Measurements from ENCODE around the gene AGBL1.
A peak's percentile ranks its signal among the peaks of the same experiment; 100 is the strongest.
"Not testable (repeated sequence)": the region's sequence is repeated elsewhere in the genome, so short reads cannot be mapped to it uniquely, and the experiment has no call there.

The AGBL1 gene

DNA sequence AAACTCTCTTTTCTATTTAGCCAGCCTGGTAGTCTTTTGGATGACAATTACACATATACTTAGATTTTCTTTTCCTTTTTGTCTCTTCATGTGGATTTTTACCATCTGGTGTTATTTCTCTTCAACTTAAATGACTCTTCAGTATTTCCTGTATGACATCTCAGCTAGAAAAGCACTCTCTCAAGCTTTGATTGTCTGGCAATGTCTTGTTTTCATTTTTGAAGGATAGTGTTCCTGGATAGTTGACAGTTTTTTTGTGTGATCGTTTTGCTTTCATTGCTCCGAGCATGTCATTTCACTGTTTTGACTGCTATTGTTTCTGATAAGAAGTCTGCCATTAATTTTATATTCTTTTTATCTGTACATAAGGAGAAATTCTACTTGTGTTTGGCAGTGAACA, 766.4 kb downstream of the AGBL1 start:
- DNase-seq: no peak

DNA sequence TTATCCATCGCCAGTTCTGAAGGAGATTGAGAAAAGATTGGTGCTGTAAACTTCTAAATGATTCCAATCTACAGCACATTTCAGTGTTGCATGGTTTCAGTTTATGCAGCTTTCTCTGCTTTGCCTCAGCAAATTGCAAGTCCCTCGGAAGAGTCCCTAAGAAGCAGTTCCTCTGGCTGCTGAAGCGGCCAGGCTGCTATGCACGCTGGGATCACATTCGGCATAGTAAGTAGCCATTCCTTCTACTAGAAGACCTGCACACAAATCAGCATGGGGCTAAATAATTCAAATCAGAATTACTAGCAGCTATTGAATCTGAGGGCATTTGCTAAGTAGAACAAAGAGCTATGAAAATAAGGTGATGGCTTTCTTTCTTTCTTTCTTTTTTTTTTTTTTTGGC, 769.5 kb downstream of the AGBL1 start:
- DNase-seq: no peak

DNA sequence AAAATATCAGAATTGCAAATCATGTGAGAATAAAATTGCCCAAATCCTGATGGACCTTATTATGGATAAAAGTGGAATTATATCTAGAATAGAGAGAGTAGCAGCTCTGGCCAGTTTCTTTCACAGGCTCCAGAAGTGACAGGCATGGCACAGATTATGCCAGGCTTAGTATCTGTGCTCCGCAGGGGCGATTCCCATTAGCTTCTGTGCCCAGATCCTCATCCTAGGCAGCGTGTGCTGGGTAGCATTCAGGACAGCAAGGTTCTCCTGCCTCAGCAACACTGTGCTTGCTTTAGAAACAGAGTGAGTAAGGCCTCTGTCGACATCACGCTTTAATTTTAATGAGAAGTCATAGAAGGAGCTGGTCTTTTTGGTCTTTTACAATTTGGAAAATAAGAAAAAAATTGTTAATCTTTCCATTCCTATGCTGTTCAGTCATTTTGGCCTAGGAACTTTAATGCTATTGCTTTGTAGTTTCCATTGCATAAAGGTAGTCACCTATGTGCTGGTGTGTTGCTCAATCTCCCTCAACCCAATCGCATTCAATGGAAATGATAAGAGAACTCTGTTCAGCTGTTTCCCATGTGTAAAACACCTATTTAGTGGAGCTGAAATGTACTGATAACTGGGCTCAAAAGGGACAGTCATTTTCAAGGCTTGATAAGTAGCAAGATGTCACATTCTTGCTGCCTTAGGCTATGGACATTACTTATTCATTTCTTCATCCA, 770.1 kb downstream of the AGBL1 start:
- DNase-seq: no peak

DNA sequence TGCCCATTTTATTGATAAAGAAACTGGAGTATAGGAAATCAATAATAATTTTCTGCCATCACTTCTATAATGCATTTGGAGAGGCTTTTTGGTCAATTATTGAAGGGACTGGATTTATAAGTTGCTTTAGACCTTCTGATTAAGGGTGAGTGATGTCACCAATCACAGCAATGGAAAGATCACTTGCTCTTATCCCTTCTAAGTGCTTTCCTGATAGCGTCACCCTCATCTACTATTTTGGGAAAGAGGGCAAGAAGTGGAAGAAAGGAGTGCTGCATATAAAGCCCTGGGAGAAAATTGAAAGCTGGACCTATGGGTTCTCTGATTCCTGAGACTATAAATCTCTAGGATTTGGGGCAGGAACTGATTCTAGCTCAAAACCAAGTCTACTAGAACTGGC, 771.3 kb downstream of the AGBL1 start:
- no peak for DNase-seq

DNA sequence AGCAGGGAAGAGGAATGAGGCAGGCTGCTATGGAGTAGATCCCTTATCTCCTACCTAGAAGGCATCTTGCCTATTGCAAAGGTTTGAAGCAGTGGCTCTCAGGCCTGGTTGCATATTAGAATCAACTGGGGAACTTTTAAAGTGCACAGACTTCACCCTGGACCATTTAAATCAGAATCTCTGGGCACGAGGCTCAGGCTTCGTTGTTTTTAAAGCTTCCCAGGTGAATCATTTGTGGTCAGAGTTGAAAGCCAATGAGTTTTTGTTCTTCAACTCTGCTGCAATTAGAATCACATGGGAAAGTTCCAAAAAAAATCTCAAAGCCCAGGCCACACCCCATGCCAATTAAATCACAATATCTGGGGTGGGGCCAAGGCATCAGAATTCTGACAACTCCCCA, 773.1 kb downstream of the AGBL1 start:
- no peak for DNase-seq

DNA sequence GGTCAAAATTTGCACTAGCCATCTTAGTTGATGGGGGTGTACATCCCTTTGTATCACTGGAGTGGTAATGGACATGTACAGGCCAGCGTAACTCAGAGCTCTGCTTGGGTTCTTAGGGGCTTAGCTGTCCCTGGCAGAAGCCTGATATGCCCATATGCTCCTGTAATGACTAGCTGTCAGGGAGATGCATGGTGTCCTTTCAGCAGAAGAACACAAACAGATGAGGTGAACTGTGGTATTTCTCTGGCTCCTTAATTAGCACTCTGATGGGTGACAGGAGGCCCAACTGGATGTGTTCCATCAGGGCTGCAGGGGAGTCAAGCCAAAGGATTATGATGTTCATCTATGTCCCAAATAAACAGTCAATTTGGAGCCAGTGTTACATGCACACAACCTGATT, 774.5 kb downstream of the AGBL1 start:
- no peak for DNase-seq

DNA sequence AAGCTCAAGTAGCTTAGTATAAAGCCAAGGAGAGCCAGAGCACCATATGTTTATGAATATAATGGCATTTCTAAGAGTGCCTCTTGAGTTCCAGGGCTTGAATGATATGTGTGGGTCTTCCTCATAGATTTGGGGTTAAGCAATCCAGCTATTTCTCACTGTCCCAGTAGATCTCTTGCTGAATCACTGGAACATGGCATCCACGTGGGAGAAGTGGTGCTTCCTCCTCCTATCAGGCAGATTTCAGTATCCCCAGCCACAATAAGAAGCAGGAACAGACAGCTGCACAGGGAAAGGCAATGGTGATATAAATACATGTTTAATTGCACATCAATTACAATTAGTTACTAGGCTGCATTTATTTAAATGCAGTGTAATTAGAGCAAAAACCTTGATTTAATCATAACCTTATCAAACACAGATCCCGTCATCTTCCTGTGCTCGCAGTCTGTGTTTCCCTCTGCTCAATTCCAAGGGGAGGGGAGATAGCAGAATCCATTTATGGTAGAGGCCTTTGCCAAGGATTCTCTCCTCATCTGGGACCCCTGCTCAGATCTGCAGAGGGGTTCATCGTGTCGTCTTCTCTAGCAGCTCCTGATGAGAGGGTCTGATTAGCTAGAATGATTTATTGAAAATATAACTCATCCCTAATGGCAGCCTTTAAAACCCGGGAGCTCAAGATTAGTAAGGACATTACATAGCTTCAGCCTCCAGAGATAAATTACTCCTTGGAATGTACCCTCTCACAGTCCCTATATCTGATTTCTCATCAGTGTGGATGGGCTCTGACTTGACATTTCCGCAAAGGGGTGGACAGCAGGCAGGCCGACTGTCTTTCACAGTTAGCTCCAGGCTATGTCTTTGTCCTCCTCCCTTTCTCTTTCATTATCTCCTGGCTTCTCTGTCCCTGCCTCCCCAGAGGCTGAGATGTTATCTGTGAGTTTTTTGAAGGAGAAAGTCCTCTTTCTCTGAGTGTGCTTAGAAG, 775.9 kb downstream of the AGBL1 start:
- DNase-seq: no peak

DNA sequence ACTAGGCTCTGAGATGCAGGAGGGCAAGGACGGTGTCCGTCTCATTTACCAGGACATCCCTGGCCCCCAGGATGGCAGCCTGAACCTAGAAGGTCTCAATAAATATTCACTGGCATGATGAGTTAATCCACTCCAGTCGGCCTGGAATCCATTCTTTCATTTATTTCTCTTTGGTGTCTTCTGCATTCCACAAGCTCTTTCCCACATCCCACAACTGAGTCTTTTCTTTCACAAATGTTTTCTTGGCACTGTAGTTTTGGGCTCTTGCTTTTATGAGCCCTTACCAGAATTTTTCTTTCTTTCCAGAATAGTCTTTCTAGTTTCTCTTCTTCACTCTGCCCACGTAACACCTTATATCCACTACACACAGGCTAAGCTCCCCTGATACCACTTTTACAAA, 778.0 kb downstream of the AGBL1 start:
- DNase-seq: no peak

DNA sequence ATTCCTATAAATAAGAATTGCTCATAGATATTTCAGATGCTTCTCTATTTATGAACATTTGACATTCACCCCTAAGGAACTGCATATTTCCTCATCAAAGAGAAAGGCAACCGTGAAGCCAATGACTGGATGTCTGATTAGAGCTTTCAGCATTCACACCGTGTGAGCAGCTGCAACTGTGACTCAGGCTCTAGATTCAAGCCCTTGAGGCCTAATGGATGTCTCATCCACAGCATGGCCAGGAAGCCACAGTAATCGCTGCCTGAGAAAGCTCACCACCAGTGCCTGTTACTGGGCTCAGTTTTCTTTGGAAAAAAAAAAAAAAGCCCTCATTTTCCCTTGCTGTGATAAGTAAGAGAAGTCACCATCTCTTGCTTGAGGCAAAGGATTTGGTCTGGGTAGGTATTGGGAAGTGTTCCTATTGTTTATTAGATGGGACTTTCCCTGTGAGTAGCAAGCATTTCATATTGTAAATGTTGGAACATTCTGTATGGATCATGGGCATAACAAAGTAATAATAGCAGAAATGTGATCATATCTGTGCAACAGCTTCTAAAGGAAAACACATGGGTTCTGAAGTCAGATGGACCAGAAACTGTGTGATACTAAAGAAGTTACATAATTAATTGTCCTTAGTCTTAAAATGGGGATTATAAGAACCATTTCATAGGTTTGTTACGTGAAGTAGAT, 783.7 kb downstream of the AGBL1 start:
- peak; percentile 86 for DNase-seq

DNA sequence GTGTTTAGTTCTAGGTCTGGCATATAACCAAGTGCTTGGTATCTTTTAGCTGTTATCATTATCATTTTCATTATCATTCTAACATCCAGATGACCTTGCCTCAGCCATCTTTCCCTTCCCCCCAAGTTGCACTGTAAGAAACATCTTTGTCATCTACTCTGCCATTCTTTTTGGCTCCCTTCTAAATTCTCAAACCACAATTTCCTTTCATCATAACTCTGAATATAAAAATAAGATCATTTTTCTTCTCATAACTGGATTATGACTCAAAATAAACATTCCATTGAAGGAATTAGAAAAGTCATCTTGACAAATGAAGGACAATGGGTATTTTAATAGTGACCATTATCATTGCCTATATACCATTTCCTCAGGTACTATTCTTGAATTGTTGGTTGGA, 786.2 kb downstream of the AGBL1 start:
- DNase-seq: peak; percentile 17

DNA sequence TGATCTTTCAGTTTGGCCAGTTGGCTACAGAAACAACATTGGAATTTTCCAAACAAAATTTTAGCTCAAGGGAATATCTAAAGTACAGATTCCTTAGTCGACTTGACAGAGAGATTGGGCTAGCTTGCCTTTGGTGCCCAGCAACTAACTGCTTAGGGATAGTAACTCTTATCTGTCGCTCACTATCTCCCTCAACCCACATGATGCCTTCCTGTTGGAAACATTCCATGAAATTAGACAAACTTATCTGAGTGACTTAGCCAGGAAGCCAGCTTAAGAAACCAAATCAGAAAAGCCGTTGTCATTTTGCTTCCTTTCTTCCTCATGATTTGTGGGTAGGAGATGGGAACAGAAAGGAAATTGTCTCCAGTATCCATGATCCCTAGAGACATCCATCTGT, 791.2 kb downstream of the AGBL1 start:
- no peak for DNase-seq

DNA sequence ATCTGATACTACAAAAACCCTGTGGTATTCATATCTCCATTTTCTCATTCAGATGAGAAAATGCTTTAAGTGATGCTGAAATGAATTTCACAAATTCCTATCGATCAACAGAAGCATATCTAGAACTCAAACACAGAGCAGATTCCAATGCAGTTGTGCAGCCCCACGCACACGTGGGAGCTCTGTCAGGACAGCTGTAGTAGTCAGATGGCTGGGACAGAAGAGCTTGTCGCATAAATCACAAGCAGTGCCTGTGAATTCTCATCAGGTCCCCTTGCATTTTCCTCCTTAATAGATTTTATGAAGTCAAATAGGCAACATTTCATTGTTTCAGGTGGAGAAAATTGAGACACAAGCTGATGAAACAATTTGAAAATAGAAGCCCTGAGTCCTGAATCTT, 792.3 kb downstream of the AGBL1 start:
- DNase-seq: no peak

DNA sequence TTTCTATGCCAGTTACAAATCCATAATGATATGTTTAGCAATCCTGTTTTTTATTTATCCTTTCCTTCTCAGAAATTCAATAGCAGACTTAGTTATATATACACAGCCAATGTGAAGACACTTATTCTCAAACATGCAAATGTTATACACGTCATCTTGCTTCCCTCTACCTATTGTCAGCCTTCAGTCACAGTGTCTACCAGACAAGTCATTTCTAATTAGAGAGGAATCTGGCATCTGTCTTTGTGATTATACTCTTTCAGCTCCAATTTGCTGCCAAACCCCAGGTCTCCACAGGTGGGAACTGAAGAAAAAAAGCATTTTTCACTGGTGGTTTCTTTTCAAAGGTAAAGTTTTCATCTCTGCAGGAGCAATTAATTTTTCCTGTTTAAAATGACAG, 793.1 kb downstream of the AGBL1 start:
- DNase-seq: no peak

DNA sequence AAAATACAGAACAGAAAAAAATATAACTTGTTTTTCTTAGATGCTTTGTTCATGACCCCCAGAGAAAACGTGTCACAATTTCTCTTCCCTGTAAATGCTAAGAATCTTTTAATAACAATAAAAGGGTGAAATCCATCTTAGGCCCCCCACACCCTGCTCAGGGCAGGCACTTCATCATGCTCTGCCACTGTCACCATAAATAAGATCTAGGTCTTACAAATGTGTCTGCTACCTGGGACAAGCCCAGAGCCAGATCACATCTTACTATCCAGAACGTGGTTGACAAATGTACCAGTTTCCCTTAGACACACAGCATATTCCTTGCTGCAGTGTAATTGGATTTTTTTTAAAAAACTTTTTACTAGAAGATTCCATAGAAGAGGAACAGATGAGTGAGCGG, 795.4 kb downstream of the AGBL1 start:
- DNase-seq: no peak

DNA sequence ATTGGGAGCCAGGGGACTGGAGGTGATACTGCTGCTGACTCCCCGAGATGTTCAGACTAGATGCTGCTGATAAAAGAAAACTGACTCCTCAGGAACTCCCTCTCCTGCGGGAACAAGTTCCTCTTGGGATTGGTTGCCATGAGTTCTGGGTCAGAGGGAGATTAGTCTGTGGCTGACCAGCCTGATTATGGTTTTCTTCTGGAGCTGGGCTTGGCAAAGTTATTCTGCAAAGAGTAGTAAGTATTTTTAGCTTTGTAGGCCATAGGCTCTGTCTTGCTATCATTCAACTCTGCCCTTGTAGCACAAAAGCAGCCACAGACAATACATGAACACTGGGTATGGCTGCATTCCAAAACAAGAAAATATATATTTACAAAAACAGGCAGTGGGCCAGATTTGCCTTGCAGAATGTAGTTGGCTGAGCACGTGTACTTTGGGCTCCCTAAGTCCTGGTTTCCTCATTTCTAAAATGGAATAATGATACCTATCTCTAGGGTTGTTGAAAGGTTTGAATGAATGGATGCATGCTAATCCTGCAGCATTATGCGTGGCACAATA, 796.8 kb downstream of the AGBL1 start:
- DNase-seq: no peak

DNA sequence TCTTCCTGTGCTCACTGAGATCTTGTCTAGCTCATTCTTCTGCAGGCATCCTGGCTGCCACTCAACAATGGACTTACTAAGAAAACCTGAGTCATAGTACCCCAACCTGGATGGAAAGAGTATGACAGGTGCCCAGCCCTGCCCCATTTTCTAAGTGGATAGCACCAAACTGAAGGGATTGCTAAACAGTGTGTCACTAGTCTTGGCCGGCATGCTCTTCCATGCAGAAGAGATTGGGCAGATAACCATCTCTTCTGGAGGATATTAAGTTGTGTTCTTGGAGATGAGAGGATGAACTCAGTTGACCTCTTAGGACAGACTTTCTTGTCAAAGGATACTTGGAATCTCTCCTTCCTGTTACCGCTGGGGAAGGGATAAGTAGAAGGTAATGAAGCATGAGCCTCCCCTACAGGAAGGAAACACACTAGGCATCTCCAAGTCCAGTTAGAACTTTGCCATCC, 797.5 kb downstream of the AGBL1 start:
- no peak for DNase-seq

DNA sequence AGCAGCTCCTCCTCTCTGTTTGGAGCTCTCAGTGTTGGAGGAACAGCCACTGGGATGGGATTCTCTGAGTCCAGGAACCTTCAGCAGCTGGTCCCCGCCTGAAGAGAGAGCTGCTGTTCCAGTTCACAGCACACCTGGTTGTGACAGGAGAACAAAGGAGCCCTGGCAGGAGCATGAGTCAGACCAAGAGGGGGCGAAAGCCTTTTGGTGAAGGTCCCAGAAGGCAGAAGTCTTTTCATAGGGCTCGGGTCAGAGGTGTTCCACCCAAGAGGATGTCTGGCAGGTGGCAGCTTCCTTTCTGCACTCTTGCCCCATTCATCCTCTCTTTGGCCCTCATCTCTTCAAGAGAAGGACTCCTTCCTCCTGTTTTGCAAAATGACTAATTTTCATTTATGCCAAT, 799.2 kb downstream of the AGBL1 start:
- DNase-seq: not testable (repeated sequence)

DNA sequence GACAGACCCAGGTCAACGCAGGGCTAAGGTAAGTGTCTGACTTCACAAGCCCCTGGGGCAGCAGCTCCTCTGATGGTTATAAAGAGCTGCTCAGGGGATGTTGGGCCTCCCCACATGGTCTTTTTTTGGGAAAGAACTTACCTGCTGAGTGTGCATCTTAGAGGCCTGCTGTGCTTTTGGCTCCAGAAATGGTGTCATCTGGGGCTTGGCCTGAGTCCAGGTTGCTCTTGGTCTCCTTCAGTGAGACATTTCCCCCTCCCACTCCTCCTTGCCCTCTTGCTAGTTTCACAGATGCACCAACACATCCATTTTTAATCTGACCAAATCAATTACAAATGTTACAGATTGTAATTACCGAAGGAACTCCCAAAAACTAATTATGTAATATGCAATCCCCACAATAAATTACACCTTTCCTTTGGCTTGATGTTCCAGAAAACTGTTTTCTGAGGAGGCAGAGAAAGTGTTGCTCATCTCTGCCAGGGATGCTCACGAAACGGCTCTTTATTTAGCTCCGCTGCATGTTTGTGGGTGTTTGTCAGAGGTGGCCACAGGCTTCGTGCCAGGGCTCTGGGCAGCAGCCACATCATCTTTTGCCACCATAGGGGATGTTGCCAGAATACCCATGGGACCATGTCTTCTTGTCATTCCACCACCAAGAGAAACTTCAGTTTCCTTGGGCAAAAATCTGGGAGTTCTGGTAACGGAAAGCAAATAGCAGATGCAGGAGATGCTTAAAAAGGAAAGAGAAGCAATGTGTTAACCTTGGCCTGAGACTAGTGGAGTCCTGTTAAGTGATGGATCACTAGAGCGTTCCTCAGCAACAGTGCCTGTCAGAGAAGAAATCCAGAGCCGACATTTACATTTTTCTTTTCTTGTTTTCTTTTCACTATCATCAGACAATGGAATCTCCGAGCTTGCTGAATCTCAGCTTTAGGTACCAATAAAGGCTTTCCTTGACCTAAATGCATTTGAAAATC, 799.9 kb downstream of the AGBL1 start:
- no peak for DNase-seq

DNA sequence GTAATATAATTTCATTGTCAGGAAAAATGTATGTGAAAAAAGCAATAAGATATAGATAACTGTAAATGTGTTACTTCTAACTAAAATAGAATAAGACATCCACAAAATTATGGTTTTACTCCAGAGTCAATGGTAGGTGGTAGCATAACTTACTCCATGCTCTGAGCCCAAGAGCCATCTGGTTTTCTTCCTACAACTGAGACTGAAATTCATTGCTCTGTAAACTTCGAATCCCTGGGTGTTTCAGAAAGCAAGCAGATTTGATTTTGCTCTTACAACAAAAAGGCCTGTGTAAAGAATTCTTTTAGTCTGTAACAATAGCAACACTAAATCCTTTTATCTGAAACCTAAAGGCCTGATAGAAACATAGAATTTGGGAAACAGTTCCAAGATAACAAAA, 805.9 kb downstream of the AGBL1 start:
- DNase-seq: no peak

DNA sequence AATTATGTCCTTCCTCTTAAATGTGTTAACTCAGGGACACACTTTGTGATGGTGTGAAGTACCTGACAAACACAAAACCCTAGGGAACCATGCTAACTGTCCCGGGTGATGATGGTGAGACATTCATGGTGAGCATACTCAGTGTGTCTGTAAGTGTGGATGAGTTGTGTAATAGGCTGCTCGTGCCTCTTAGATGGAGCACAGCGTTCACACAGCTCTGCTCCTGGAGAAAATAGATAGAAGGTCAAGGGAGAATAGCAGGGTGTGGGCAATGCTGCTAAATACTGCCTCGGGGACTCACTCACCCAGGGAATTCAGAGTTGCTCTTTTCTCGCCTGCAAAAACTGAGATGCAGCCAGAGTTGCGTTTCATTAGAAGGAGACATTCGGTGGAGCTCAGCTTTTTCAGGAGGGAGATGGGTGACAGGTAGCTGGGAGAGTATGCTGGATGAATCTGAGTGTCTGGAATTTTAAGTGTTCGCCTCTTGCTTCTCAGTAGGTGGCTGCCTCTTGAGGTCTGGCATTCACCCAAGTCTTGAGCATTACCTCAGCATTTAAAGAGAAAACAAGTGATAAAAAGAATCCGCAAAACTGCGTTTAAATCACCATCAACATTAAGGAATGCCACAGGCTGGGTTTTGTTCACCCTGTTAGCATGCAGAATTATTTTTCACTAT, 813.2 kb downstream of the AGBL1 start:
- peak; percentile 70 for DNase-seq

DNA sequence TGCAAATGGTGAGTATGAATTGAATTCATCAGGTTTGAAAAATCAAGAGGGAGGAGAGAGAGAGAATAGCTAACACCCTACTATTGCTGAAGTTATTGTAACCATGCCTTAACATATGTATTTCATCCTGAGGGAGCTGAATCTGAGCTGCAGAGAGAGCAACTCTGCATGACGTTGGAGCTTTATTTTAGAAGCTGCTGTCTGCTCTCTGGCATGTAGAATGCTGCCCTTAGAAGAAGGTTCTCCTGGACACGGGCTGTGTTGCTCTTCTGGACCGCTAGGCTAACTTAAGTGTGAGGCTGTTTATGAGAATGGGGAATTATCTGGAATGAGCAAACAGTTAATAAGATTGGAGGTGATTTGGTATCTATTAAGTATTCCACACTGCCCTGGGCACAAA, 814.6 kb downstream of the AGBL1 start:
- DNase-seq: no peak

Data from fibroblast of skin of right quadriceps (primary cell).